HL-60 (cell line): Measurements from ENCODE around the gene CFAP46.
A peak's percentile ranks its signal among the peaks of the same experiment; 100 is the strongest.

Source experiments
- DNase-seq, 2 experiments: peaks; one replicate each; pipeline ENCODE4 v3.0.0-alpha.2; 2010 to 2020; ENCODE audit warnings: low read depth in 1 of 2, low spot score in 1 of 2
- H3K27ac ChIP-seq: fragments of 250-450 bp; sonication (Bioruptor Pico); replicated peaks from 2 replicates; pipeline ENCODE4 v1.5.1; 2020; ENCODE audit warnings: mild to moderate bottlenecking, moderate library complexity
- H3K27me3 ChIP-seq: fragments of 250-450 bp; sonication (Bioruptor Pico); 2 replicates; pipeline ENCODE4 v1.5.1; 2021; ENCODE audit warnings: mild to moderate bottlenecking, moderate library complexity; ENCODE audit not compliant: insufficient read depth, poor library complexity, severe bottlenecking
- H3K4me3 ChIP-seq: replicated peaks from 2 replicates; pipeline ENCODE4 v1.5.1; 2011; ENCODE audit warnings: mild to moderate bottlenecking, control low read depth, low read length; ENCODE audit not compliant: insufficient read depth
- CTCF ChIP-seq: IDR thresholded peaks from one replicate; pipeline ENCODE4 v1.5.1; 2011; ENCODE audit warnings: low read length, control low read depth, inconsistent platforms; ENCODE audit not compliant: insufficient read depth
- GABPA ChIP-seq: IDR thresholded peaks from 2 replicates; pipeline ENCODE4 v1.6.1; 2012; ENCODE audit warnings: low read depth
- POLR2AphosphoS5 ChIP-seq: IDR thresholded peaks from 2 replicates; pipeline ENCODE4 v1.6.1; 2012; ENCODE audit warnings: low read depth
- REST ChIP-seq: IDR thresholded peaks from 2 replicates; pipeline ENCODE4 v1.6.1; 2012; ENCODE audit warnings: low read depth; ENCODE audit not compliant: insufficient replicate concordance
- SPI1 ChIP-seq: IDR thresholded peaks from 2 replicates; pipeline ENCODE4 v1.6.1; 2012; ENCODE audit warnings: low read depth, mild to moderate bottlenecking, borderline replicate concordance

CFAP46 gene

GRCh38 chr10:132984801-132985545 is 42.6 kb upstream of the CFAP46 start:
- DNase-seq: no peak

GRCh38 chr10:132984008-132984295 is 41.6 kb upstream of the CFAP46 start:
- H3K27me3 ChIP-seq: peaks cover 4% of the 10 kb centered on the region
- no peak for DNase-seq
- H3K4me3 ChIP-seq: no peak overlapping the region
- TF ChIP-seq CTCF (no peak), GABPA (no peak), POLR2AphosphoS5 (no peak), REST (no peak), SPI1 (no peak)
- H3K27ac ChIP-seq: no peak overlapping the region

More at GRCh38 chr10:132984801-132985545, 42.6 kb upstream of the CFAP46 start:
- TF ChIP-seq REST: peak; percentile 12
- TF ChIP-seq GABPA: no peak
- H3K27ac ChIP-seq: no peak overlapping the region
- peaks cover 4% of the 10 kb centered on the region for H3K27me3 ChIP-seq
- no peak overlapping the region for H3K4me3 ChIP-seq

GRCh38 chr10:132983252-132984007 is 41.1 kb upstream of the CFAP46 start:
- no peak overlapping the region for H3K27ac ChIP-seq
- H3K4me3 ChIP-seq: no peak overlapping the region
- no peak for DNase-seq
- TF ChIP-seq CTCF: no peak
- TF ChIP-seq REST: no peak
- no peak for TF ChIP-seq POLR2AphosphoS5
- TF ChIP-seq GABPA: no peak
- TF ChIP-seq SPI1: no peak
- peaks cover 4% of the 10 kb centered on the region for H3K27me3 ChIP-seq
